ENCODE measurements around the gene NFATC1. TPM values are rescaled to one million over a fixed set of nuclear protein-coding genes. Genes with fewer than 3 reads are reported as not detected.

NFATC1 gene
- total RNA-seq, 1 donor from 2014 or later: 5.6 TPM

DNA sequence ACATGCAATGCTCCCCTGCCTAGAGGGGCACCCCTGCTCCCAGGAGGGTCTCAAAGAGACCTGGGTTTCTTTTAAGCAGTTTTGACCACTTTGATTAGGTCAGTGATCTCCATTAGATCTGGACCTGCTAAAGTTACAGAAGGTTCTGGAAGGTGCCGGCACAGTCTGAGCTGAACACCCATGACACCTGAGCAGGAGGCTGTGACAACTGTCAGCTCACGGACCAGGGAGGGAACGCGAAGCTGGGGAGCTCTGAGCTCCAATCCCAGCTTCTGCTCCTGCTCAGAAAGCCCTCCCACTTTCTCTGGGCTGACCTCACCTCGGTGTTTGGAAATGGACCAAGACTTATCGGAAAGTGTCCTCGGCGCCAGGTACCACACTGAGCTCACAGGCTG lies 113.8 kb downstream of the NFATC1 start:
- Mint-ChIP-seq H3K4me3 (ENCODE audit: low read depth) (no peak overlapping the region), H3K27ac (no peak overlapping the region), H3K9me3 (ENCODE audit: low read depth) (no peaks in the 10 kb centered on the region), H3K36me3 (ENCODE audit: insufficient read depth) (no peaks in the 10 kb centered on the region), H3K4me1 (ENCODE audit: low read depth) (no peaks in the 10 kb centered on the region), H3K27me3 (peaks cover 20% of the 10 kb centered on the region)
- no peak for DNase-seq (ENCODE audit: low spot score, unreplicated experiment)
- TF ChIP-seq, protein P1, sequence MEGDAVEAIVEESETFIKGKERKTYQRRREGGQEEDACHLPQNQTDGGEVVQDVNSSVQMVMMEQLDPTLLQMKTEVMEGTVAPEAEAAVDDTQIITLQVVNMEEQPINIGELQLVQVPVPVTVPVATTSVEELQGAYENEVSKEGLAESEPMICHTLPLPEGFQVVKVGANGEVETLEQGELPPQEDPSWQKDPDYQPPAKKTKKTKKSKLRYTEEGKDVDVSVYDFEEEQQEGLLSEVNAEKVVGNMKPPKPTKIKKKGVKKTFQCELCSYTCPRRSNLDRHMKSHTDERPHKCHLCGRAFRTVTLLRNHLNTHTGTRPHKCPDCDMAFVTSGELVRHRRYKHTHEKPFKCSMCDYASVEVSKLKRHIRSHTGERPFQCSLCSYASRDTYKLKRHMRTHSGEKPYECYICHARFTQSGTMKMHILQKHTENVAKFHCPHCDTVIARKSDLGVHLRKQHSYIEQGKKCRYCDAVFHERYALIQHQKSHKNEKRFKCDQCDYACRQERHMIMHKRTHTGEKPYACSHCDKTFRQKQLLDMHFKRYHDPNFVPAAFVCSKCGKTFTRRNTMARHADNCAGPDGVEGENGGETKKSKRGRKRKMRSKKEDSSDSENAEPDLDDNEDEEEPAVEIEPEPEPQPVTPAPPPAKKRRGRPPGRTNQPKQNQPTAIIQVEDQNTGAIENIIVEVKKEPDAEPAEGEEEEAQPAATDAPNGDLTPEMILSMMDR (IDR thresholded peaks at IDR 0.05; ENCODE audit: unreplicated experiment): no peak

DNA sequence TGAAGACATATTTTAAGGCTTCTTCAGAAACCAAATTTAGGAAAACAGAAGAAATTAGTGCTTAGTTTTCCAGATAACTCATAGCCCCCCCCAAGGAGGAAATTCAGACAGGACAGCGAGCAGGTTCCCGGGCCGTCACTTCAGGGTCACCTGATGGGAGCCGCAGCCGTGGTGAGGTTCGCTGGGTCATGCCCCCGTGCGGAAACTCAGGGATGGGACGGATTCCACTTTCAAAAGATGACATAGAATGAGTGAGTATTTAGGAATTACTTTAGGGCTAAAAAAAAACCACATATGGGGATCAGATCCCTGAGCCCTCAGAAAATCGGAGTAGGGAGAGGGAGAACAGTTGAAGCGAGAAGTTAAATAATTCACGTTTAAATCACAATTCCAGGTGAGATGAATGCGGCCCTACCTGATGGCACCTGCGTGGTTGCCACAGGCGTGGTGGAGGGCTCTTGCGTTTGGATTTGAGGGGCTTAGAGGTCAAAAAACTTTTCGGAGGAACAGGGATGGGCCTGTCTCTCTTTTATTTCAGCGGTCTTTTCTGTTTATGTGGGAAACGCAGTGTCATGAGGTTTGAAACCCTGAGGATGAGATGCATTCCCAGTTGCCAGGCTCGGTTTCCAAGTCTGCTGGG lies 114.4 kb downstream of the NFATC1 start:
- Mint-ChIP-seq H3K9me3 (ENCODE audit: low read depth) (no peaks in the 10 kb centered on the region), H3K27me3 (peaks cover 19% of the 10 kb centered on the region), H3K4me1 (ENCODE audit: low read depth) (no peaks in the 10 kb centered on the region), H3K4me3 (ENCODE audit: low read depth) (no peak overlapping the region), H3K36me3 (ENCODE audit: insufficient read depth) (no peaks in the 10 kb centered on the region), H3K27ac (no peak overlapping the region)
- DNase-seq (ENCODE audit: low spot score, unreplicated experiment): no peak
- TF ChIP-seq, protein P1 (IDR thresholded peaks at IDR 0.05; ENCODE audit: unreplicated experiment): no peak

DNA sequence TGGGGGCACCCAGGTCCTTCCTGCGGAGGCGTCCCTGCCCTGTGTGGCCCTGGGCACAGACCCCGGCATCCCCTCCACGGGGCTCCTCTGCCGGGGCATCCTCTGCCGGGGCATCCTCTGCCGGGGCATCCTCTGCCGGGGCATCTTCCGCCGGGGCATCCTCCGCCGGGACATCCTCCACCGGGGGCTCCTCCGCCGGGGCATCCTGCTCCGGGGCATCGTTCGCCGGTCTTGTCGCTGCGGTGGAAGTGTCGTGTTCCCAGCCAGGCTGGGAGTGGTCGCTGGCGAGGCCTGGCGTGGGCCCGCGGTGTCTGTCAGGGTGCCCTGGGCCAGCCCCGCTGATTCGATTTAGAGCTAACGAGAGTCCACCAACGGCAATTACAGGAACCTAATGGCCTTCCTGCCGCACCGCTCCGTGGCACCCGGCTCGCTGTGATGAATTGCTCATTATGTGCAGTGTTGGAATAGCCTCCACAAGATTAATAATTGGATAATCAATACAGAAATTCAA lies 115.1 kb downstream of the NFATC1 start:
- Mint-ChIP-seq H3K27me3 (peaks cover 19% of the 10 kb centered on the region), H3K27ac (no peak overlapping the region), H3K4me1 (ENCODE audit: low read depth) (no peaks in the 10 kb centered on the region), H3K9me3 (ENCODE audit: low read depth) (no peaks in the 10 kb centered on the region), H3K4me3 (ENCODE audit: low read depth) (no peak overlapping the region), H3K36me3 (ENCODE audit: insufficient read depth) (no peaks in the 10 kb centered on the region)
- no peak for DNase-seq (ENCODE audit: low spot score, unreplicated experiment)
- TF ChIP-seq, protein P1 (IDR thresholded peaks at IDR 0.05; ENCODE audit: unreplicated experiment): no peak

DNA sequence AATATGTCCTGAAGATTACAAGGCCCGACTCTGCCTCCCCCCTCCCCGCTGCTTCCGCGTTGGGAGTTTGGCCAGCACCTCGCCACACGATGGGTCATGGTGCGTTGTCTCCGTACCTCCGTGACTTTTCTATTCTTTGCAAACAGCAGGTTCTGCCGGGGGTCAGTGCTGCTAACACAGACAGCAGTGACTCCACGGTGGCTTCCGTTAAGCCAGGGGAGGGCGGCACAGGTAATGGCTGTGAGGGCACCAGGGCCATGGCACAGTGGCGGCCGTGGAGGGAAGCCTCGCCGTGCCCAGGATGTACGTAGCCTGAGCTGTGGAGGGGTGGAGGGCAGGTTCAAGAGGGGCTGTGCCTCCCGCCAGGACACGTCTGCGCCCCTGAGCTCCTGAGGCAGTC lies 115.5 kb downstream of the NFATC1 start:
- no peak for DNase-seq (ENCODE audit: low spot score, unreplicated experiment)
- no peaks in the 10 kb centered on the region for H3K9me3 Mint-ChIP-seq (ENCODE audit: low read depth)
- TF ChIP-seq, protein P1 (IDR thresholded peaks at IDR 0.05; ENCODE audit: unreplicated experiment): no peak
- H3K27ac Mint-ChIP-seq: no peak overlapping the region
- no peaks in the 10 kb centered on the region for H3K36me3 Mint-ChIP-seq (ENCODE audit: insufficient read depth)
- no peak overlapping the region for H3K4me3 Mint-ChIP-seq (ENCODE audit: low read depth)
- peaks cover 19% of the 10 kb centered on the region for H3K27me3 Mint-ChIP-seq
- H3K4me1 Mint-ChIP-seq (ENCODE audit: low read depth): no peaks in the 10 kb centered on the region

DNA sequence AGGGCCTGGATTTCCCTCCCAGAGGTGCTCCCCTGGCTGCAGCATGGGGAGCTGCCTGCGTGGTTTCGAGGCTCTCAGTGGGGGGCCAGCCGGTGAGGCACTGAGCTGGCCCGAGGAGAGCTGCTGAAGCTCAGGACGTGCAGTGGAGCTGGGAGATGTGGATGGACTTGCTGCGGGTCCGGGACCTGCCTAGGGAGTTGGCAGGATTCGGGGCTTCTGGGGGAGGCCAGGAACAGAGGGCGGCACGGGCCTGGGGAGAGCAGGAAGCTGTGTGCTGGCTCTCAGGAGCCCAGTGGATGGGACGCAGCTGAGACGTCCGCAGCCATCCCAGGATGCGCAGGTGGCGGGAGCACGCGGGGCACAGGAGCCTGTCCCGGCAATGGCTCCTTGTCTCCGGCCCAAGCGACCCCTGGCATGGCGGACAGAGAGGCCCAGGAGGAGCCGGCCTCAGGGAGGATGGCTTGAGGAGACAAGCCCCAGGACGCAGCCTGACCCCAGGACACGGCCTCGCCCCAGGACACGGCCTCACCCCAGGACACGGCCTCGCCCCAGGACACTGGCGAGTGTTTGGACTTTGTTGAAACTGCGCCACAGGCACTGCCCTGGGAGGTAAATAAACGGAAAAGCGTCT lies 116.1 kb downstream of the NFATC1 start:
- H3K27ac Mint-ChIP-seq: no peak overlapping the region
- H3K9me3 Mint-ChIP-seq (ENCODE audit: low read depth): no peaks in the 10 kb centered on the region
- no peaks in the 10 kb centered on the region for H3K36me3 Mint-ChIP-seq (ENCODE audit: insufficient read depth)
- TF ChIP-seq, protein P1 (IDR thresholded peaks at IDR 0.05; ENCODE audit: unreplicated experiment): no peak
- no peaks in the 10 kb centered on the region for H3K4me1 Mint-ChIP-seq (ENCODE audit: low read depth)
- DNase-seq (ENCODE audit: low spot score, unreplicated experiment): no peak
- H3K27me3 Mint-ChIP-seq: peaks cover 19% of the 10 kb centered on the region
- no peak overlapping the region for H3K4me3 Mint-ChIP-seq (ENCODE audit: low read depth)

All from progenitor cell of endocrine pancreas (in vitro differentiated cells).